CD4-positive, alpha-beta T cell treated with Interleukin-21 for 1 hour (primary cell): ENCODE results near the gene GLIS2.

ENCODE experiments used
- DNase-seq: peaks from one replicate; pipeline ENCODE4 v3.0.0-alpha.2; 2020

The GLIS2 gene

DNA sequence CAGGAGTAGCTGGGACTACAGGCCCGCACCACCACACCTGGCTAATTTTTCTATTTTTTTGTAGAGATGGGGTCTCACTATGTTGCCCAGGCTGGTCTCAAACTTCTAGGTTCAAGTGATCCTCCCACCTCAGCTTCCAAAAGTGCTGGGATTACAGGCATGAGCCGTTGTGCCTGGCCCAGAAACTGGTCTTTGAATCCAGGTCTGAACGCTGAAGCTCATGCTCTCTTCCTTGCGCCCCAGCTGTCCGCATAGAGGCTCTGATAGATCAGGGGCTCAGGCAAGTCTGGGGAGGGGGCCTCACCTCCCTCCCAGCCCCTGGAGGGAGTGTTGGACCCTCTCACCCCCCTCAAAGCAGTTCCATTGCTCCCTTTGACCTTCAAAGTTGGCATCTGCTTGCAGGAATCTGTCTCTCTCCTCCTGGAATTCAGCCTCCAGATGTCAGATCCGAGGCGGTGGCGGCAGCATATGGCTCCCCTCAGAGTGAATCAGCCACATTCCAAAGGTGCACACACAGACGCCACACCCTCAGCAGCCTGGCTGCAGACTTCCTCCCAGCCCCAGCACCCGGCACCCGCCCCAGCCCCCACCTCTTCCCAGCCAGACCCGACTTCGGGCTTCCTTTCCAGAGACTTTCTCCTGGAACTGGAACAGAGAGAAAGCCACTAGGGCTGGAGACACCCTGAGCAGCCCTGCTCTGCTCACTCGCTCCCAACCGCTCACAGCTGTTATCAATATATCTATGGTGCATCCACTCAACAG is 16.9 kb upstream of the GLIS2 start:
- no peak for DNase-seq

DNA sequence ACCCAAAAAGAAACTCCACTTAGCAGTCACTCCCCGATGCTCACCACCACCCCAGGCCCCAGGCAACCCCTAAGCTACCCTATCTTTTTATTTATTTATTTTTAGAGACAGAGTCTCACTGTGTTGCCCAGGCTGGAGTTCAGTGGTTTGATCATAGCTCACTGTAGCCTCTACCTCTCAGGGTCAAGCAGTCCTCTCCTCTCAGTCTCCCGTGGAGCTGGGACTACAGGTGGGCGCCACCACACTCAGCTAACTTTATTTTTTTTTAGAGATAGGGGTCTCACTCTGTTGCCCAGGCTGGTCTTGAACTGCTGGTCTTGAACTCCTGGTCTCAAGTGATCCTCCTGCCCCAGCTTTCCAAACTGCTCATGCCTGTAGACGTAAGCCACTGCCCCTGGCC is 14.7 kb upstream of the GLIS2 start:
- no peak for DNase-seq

DNA sequence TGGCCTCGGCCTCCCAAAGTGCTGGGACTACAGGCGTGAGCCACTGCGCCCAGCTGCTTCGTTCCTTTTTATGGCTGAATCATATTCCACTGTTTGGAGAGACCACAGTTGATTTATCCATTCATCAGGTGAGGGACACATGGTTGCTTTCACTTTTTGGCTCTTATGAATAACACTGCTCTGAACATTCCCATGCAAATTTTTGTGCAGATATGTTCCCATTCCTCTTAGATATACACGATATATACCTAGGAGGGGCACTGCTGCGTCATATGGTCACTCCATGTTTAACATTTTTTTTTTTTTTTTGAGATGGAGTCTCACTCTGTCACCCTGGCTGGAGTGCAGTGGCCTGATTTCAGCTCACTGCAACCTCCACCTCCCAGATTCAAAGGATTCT is 13.9 kb upstream of the GLIS2 start:
- no peak for DNase-seq

DNA sequence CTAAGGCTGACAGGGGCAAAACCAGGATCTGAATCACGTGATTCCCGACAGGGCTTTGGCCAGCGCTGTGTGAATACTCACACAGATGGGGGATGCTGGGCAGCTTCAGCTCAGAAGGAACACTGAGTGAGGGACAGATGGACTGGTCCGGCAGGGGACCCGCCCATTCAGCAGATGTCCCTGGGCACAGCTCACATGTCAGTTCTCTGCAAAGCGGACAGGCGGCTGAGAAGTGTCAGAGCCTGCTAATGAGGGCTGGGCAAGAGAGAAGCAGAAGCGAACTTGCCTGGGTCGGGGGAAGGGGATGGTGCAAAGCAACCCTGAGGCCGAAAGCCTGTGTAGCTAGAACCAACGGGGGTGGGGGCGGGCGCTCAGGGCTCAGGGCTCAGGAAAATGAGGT is 11.9 kb upstream of the GLIS2 start:
- no peak for DNase-seq

DNA sequence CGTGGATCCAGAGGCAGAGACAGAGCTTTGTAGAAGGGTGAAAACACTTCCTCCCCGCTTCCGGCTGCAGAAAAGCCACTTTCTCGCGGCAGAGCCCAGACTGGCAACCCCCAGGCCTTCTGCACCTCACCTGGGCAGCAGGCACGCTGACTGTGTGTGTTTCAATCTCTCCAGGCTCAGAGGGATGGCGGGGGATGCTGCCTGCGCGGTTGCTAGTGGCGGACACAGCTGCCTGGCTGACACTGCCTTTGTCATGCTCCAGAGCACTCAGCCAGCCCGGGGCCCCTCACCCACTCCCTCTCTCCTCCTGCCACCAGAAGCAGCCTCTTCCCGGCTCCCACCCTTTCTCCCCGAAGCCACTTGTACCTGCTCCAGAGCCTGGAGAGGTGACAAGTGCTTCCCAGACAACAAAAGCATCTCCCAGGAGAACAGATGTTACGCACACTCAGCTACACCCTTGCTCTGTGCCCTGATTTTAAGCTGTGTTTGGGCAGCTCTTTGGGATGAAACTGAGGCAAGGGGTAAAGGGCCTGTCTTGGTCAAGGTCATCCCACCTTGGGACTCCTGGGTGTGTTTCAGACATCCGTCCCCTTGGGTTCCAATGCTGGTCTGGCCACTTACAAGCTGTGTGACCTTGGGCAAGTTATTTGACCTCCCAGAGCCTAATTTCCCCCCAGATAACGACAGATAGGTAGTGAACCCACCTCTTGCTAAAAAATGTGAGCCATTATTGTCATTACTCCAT is 9.2 kb upstream of the GLIS2 start:
- DNase-seq = peak; percentile 67

DNA sequence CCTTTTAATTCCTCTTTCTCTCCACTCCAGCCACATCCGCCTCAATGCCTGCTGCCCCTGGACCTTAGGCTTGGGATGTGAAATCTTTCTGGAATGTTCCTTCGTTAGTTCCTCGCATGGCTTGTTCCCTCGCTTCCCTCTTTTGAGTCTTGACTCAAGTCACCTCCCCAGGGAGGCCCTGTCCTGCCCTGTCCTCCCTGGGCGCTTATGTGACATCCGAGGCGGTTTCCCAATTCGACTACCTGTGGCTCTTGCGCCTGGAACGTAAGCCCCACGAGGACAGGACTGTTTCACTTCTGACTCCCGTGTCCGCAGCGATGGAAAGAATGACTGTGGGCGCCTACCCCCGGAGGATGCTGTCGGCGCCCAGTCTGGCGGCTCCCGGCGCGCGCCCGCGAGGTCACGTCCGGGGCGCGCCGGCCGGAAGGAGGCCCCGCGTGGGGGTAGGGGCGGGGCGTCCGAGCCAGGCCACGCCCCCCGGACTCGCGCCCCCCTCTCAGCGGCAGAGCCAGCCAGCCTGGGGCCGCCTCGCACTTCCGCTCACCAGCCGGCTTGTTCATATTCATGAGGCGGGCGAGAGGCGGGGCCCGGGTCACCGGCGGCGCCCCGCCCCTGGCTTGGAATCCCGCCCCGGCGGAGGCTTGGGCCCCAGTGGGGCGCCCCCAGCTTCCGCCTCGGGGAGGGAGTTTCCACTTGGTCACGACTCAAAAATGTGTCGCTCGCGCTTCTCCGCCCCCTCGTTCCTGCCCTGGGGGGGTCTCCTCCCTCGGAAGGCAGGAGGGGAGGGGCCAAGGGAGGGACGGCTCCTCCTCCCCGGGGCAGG is 8.4 kb upstream of the GLIS2 start:
- DNase-seq = peak; percentile 98

DNA sequence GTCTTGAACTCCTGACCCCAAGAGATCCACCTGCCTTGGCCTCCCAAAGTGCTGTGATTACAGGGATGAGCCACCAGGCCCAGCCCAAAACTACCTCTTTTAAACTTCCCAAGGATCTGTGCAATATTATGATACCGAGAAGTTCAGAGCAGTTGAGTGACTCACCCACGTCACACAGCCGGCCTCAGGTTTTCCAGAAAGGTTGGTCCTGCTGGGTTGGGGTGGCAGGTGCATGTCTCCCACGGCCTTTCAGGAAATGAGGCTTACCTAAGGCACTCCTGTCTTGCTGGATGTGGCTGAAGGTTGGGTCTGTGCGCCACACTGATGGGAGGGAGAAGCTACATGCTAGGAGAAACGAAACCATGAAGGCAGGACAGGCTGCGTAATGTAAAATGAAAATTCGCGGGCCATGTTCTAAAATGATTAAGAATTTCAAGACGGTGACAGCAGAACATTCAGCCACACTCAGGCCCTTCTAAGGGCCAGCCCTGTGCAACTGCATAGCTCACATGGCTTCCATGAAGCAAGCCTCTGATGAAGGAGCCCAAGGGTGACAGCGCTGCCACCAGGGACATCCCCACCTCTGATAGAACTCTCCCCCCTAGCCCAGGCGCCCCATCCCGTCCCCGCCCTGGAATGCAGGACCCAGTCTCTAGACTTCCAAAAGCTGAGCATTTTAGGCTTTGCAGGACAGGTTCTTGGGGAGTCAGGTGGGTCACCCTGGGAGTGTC is 6.6 kb upstream of the GLIS2 start:
- DNase-seq = no peak

DNA sequence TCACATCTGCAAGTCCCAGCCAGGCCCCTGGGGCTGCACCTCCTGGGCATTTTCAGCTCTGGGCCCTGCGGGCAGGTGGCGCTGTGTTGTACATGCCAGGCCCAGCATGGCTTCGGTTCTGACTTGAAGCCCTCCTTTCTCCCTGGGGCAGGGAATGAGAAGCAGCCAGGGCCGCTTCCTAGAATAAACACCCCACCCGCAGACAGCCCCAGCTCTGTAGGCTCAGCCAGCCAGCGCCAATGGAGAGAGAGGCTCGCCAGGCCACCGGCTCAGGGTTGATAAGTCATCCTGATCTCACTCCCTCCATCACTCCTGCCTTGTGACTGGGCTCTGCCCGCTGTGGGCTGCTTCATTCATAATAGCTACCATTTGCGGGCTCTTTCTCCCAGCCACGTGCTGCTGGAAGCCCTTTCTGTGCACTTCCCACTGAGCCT is 6.0 kb upstream of the GLIS2 start:
- DNase-seq = peak; percentile 67

DNA sequence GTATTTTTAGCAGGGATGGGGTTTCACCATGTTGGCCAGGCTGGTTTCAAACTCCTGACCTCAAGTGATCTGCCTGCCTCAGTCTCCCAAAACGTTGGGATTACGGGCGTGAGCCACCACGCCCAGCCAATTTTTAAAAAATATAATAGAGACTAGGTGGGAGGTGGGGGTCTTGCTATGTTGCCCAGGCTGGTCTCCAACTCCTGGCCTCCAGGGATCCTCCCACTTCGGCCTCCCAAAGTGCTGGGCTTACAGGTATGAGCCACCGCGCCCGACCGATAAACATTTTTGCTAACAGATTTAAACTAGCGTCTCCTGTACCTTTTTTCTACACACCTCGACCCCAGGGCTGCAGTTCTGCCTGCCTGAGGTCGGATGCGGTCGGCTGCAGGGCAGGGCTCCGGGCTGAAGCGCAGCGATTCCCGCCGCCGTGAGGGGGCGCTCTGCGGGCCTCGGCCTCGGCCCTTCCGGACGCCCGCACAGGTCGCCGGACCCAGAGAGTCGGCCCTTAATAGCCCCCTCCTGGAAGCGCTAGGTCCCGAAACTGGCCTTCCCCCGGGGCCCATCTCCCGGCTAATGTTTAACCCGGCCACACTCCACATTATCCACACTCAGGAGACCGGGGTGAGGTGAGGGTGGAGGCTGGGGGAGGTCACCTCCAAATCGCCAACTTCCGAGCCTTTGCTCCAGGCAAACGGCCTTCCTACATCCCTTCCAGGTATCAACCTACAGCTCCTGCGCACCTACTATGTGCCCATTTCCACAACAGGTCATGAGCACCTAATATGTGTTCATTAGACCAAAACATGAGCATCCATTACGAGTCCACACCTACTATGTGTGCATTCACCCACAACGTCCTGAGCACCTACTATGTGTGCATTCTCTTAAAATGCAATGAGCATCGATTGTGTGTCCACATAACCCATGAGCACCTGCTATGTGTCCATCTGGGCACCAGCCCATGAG is 2.0 kb upstream of the GLIS2 start:
- DNase-seq = peak; percentile 19

DNA sequence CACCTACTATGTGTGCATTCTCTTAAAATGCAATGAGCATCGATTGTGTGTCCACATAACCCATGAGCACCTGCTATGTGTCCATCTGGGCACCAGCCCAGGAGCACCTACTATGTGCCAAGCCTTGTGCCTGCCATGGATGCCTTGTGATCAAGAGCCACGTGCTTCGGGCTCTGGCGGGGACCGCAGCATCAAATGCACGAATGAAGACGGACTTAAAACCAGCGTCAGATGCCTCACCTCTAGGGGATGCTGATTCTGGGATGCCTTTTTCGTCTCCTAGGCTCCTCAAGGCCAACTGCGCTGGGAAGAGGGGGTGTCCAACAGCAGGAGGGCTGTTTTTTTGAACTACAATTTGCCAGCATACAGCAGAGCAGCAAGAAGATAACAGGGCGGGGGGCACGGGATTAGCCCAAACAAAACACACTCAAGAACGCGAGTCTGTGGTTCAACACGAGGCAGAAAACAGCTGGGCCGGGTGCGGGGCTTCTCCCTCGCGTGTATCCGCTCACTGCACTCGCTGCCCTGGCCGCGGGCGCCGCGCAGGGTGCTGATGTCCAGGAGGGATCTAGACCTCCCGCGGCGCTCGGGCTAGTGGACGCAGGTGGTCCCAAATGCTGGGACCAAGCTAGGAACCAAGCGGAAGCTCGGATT is 1.2 kb upstream of the GLIS2 start:
- DNase-seq = peak; percentile 21

DNA sequence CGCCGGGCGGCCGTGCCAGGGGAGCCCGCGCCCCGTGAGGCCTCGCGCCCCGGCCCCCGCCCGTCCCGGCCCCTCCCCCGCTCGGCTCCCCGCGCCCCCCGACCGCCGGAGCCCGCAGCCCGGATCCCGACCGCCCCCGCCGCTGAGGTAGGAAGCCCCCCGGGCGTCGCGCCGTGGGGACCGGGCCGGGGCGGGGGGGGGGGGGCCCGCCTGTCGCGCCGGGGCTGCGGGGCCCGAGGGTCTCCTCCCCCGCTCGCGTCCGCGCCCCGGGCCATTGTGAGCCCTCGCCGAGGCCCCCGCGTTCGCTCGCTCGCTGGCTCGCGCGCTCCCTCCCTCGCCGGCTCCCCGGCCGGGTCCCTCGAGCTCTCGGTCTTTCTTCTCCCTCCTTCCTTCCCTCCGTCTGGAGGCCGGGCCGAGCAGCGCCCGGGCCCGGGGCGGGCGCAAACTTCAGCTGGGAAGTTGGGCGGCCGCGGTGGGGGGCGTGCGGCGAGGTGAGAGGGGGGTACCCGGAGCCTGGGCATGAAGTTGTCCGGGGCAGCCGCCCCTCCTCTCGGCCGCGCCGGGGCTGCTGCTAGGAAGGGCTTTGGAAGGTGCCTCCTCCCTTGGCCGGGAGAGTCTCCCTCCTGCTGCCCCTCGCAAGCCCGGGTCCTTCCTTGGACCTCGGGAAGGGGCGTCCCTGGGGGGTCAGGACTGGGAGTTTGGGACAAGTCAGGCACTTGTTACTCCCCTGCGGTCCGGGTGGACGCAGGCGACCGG is 419 bp downstream of the GLIS2 start:
- DNase-seq = no peak

DNA sequence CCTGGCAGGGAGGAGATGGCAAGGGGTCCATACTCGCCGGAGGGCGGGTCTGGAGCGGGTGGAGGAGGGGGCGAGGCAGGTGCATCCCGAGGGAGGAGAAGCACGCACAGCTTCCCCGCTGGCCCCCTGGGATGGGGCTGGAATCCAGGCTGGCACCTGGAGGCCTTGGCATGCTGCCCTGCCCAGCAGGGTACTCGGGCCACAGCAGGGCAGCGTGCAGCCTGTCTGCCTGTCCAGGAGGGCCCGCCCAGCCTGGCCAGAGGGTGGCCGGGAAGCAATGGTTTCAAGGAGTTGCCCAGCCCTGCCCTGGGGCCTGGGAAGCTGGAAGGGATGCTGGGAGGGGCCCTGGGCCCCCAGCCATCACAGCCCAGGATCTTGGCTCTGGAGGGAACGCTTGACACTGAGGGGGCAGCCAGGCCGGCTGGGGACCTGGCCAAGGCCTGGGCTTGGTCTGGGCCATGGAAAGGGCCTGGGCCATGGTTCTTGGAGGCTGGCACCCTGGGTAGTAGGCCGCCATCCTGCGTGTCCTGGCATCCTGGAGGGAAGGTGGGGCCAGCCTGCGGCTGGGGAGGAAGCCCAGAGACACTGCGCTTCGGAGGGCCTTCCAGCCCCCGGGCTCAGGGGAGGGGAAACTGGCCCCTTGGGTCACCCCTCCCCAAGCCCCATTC is 1.1 kb downstream of the GLIS2 start:
- no peak for DNase-seq

DNA sequence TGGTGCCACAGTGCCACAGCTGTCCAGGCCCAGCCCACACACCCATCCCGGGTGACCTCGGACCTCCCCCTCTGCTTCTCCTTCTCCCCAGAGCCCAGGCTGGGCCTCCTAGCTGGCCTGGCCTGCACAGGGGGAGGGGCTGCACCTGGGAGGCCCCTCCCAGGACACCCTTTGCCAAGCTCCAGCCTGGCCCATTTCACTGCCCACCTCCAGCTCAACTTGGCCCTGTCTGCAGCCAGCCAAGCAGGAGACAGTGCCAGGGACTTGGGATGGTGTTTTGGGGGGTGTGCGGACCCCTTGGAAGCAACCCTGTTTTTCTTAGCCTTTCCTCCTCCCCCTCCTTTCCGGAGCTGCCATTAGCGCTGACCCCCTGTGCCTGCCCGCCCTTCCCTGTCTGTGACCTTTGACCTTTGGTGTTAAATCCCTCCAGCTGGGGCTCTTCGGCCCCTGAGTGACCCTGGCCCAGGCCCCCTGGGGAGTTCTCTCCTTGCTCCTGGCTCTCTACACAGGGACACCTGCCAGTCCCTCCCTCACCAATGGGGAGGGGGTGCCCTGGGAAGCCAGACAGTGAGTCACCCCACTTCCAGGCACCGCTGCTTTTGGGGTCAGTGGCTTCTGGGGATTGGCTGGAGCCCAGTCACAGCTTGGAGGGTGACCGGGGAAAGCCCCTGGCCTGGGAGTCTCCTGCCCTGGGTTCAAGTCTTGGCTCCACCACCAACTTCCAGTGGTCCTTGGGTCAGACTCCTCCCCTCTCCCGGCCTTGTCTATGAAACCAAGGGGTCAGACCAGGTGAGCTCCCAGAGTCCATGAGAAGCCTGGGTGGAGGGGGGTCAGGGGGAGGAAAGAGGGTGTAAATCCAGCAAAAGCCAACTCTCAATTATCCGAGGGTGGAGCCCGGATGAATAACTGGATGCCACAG is 1.9 kb downstream of the GLIS2 start:
- no peak for DNase-seq

DNA sequence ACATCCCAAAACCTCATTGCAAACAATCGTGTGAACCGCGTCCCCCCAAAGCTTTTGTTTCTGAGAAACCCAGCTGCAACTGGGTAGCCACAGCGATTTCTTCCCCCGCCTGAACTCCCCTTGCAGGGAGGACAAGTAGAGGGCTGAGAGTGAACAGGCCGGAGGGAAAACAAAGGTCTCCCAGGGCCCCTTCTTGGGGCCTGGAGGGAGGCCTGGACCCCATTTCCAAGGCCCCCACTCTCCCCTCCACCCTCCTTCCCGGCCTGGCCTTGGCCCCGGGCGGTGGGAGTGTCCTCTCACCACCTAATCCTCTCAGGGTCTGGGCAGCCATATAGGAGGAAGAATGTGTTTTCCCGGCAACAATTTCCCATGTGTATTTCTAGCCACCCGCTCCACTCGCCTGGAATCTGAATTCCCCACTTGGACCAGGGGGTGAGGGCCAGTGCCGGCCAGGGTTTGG is 2.6 kb downstream of the GLIS2 start:
- no peak for DNase-seq

DNA sequence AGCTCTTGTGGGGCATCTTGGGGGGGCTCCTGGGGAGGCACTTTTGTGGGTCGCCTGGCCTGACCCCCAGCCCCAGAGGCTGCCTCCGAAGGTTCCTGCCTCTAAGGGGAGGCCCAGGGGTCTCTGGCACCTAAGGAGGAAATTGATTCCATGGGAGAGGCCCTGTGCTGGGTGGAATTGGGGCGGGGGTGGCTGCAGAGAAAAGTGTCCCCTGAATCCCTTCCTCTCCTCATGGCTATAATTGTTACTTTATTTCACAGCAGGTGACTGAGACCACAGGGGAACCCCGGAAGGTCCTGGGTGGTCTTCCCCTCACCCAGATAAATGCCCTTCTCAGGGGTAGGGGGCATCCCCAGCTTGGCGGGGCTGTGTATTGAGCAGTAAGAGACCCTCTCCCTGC is 3.1 kb downstream of the GLIS2 start:
- DNase-seq = no peak

DNA sequence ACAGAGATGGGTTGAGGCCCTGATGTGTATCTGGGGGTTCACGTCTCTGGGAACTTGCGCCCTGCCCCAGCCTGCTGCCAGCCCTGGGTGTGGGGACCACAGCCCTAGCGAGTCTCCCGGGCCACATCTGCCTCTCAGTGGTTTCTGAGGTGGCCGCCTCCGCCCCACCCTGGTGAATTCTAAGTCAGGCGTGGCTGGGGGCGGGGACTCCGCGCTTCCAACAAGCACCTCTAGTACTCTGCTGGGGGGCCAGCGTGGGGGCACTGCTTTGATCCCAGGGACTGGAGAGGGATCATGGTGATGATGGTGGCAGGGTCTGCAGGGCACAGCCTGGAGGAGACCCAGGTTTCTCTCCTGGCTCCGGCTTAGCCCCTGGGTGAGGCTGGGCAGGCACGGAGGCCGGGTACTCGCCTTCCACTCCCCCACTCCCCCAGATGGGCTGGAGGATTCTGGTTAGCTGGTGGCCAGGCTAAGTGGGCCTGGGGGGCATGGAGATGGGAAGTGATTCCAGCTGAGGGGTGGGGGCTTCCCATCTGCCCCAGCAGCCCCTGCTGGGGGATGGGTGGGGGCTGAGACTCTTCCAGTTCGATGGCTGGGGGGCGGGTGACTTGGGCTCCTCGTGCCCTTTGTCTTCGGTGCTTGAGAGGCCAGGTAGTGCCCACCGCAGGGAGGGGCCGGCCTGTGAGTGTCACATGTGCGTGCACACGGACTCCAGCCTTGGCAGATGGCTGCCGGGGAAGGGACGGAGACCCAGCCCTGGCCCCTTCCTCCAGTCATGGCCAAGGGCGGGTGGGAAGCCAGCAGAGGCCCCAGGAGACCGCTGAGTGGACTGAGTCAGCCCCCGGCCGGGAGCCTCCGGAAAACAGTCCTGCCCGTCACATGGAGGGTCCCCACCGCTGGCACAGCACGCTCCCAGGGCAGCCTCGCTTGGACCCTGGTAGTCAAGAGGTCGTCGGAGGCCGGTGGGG is 3.9 kb downstream of the GLIS2 start:
- DNase-seq = peak; percentile 70

DNA sequence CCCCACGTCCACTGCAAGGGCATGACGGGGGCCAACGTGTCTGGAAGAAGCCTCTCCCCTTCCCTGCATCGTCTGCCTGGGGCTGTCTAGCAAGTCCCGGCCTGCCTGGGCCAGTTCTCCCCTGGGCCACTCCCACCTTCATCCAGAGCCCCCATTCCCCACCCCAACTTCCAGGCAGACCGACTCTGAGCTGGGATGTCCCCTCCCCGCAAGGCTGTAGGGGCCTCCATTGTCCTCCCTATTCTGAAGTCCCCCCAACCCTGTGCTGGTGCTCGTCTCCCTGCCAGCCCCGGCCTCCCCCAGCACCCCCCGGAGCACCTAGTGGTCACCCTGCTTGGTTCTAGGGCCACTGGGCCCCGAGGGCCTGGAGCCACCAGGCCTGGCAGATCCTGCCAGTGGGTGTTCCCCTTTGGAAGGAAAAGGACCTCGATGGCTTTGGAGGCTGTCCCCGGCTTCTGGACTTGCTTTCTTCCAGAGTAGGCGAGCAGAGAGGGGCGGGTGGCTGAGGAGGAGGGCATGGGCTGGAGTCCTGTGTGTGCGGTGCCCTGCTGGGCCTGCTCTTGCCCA is 4.8 kb downstream of the GLIS2 start:
- DNase-seq = no peak
